ENCODE measurements around the gene MAPKAP1.

DNA sequence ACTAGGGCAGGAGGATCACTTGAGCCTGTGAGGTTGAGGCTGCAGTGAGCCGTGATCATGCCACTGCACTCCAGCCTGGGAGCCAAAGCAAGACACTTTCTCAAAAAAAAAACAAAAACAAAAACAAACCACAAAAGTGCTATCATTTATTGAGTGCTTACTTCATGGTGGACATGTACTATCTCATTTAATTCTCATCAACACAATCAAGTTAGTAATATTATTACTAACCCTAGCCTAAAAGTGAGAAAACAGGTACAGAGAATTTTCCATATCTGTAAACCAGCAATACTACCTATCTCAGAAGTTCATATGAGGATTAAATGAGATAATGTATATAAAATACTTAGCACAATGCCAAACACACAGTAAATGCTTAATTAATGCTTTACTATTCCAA is 85.8 kb downstream of the MAPKAP1 start:
- TF ChIP-seq RAD21 (CRISPR knock-in tag; conservative IDR thresholded peaks at IDR 0.05 in 1 of 2, IDR thresholded peaks at IDR 0.05 in 1 of 2) = no peak
- TF ChIP-seq MXI1 (IDR thresholded peaks at IDR 0.05; ENCODE audit: low read depth, low read length) = no peak
- TF ChIP-seq ZNF76 (CRISPR knock-in tag; IDR thresholded peaks at IDR 0.05; ENCODE audit: borderline replicate concordance) = no peak
- no peak for TF ChIP-seq BRCA1 (IDR thresholded peaks at IDR 0.05)
- TF ChIP-seq BRCA1 (CRISPR knock-in tag; IDR thresholded peaks at IDR 0.05) = no peak
- TF ChIP-seq, protein P1, sequence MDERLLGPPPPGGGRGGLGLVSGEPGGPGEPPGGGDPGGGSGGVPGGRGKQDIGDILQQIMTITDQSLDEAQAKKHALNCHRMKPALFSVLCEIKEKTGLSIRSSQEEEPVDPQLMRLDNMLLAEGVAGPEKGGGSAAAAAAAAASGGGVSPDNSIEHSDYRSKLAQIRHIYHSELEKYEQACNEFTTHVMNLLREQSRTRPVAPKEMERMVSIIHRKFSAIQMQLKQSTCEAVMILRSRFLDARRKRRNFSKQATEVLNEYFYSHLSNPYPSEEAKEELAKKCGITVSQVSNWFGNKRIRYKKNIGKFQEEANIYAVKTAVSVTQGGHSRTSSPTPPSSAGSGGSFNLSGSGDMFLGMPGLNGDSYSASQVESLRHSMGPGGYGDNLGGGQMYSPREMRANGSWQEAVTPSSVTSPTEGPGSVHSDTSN (CRISPR knock-in tag; IDR thresholded peaks at IDR 0.05; ENCODE audit: low read depth) = no peak
- TF ChIP-seq, protein P1 (tag; conservative IDR thresholded peaks at IDR 0.05; ENCODE audit: low read depth) = no peak
- TF ChIP-seq POLR2AphosphoS5 (IDR thresholded peaks at IDR 0.05; ENCODE audit: control insufficient read depth, insufficient read depth, low read depth, low read length) = no peak
- TF ChIP-seq NR2C2 (CRISPR knock-in tag; IDR thresholded peaks at IDR 0.05) = no peak
- no peak for TF ChIP-seq NR2C2 (tag; IDR thresholded peaks at IDR 0.05)
- TF ChIP-seq ZNF24 (IDR thresholded peaks at IDR 0.05) = no peak
- no peak for TF ChIP-seq KLF10 (CRISPR knock-in tag; IDR thresholded peaks at IDR 0.05)
- TF ChIP-seq EZH2 (IDR thresholded peaks at IDR 0.05; ENCODE audit: borderline replicate concordance, low read depth, low read length) = no peak

Measured in K562 (cell line).